ENCODE measurements around the gene FAN1. TPM values are rescaled to one million over a fixed set of nuclear protein-coding genes. Genes with fewer than 3 reads are reported as not detected.

FAN1 gene
- total RNA-seq, 1 donor from 2014 or later, result 35.3 TPM

GRCh38 chr15:30953731-30954378 is 50.1 kb downstream of the FAN1 start:
- H3K4me3 Mint-ChIP-seq, result no peak overlapping the region
- Histone ChIP-seq H4K20me1 (ENCODE audit: low read depth) (no peaks in the 10 kb centered on the region), H3K9me3 (ENCODE audit: low read depth) (no peaks in the 10 kb centered on the region), H3K4me1 (no peaks in the 10 kb centered on the region), H3K79me2 (ENCODE audit: low read depth) (no peaks in the 10 kb centered on the region), H2AFZ (replicated peaks) (no peak overlapping the region), H3K36me3 (peaks cover 4% of the 10 kb centered on the region), H3K4me2 (no peak overlapping the region), H3K9ac (no peak overlapping the region), H3K4me3 (no peak overlapping the region), H3F3A (ENCODE audit: low read depth) (no peaks in the 10 kb centered on the region), H3K27me3 (no peaks in the 10 kb centered on the region), H3K27ac (no peak overlapping the region)
- H3K36me3 Mint-ChIP-seq, result peaks cover 52% of the 10 kb centered on the region
- no peaks in the 10 kb centered on the region for H3K27me3 Mint-ChIP-seq (ENCODE audit: insufficient read depth, low read depth)
- H3K9me3 Mint-ChIP-seq, result peaks cover 4% of the 10 kb centered on the region
- DNase-seq (ENCODE audit: low spot score), result no peak
- TF ChIP-seq EZH2phosphoT487 (IDR thresholded peaks at IDR 0.05), result no peak
- TF ChIP-seq, protein P1, sequence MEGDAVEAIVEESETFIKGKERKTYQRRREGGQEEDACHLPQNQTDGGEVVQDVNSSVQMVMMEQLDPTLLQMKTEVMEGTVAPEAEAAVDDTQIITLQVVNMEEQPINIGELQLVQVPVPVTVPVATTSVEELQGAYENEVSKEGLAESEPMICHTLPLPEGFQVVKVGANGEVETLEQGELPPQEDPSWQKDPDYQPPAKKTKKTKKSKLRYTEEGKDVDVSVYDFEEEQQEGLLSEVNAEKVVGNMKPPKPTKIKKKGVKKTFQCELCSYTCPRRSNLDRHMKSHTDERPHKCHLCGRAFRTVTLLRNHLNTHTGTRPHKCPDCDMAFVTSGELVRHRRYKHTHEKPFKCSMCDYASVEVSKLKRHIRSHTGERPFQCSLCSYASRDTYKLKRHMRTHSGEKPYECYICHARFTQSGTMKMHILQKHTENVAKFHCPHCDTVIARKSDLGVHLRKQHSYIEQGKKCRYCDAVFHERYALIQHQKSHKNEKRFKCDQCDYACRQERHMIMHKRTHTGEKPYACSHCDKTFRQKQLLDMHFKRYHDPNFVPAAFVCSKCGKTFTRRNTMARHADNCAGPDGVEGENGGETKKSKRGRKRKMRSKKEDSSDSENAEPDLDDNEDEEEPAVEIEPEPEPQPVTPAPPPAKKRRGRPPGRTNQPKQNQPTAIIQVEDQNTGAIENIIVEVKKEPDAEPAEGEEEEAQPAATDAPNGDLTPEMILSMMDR (IDR thresholded peaks at IDR 0.05), result no peak
- TF ChIP-seq EZH2 (IDR thresholded peaks at IDR 0.05), result no peak
- H3K27ac Mint-ChIP-seq, result peak overlapping the region; percentile 74
- no peaks in the 10 kb centered on the region for H3K4me1 Mint-ChIP-seq

DNA sequence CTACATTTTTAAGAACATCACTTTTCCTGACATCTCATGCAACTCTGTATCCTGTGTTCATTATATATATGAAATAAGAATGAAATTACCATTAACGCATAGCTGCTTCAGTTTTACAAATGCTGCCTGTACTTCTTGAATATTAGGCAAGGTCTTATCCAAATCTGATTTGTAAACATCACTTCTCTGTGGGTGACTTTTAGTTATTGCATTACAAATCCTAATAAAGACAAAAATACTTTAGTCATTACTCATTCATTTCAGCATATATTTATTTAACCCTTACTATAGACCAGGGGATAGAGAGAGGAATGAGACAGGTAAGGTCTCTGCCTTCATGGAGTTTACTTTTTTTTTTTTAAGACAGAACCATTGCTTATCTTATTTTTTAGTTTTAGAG is 51.0 kb downstream of the FAN1 start:
- Histone ChIP-seq H3K4me3 (no peak overlapping the region), H3K36me3 (no peaks in the 10 kb centered on the region), H3K9ac (no peak overlapping the region), H3F3A (ENCODE audit: low read depth) (no peaks in the 10 kb centered on the region), H3K9me3 (ENCODE audit: low read depth) (no peaks in the 10 kb centered on the region), H3K4me2 (no peak overlapping the region), H3K27me3 (no peaks in the 10 kb centered on the region), H3K27ac (no peak overlapping the region), H4K20me1 (ENCODE audit: low read depth) (no peaks in the 10 kb centered on the region), H3K4me1 (no peaks in the 10 kb centered on the region), H3K79me2 (ENCODE audit: low read depth) (no peaks in the 10 kb centered on the region), H2AFZ (replicated peaks) (no peak overlapping the region)
- H3K4me1 Mint-ChIP-seq, result no peaks in the 10 kb centered on the region
- H3K9me3 Mint-ChIP-seq, result no peaks in the 10 kb centered on the region
- no peak overlapping the region for H3K27ac Mint-ChIP-seq
- TF ChIP-seq, protein P1 (IDR thresholded peaks at IDR 0.05), result no peak
- no peaks in the 10 kb centered on the region for H3K27me3 Mint-ChIP-seq (ENCODE audit: insufficient read depth, low read depth)
- no peak for DNase-seq (ENCODE audit: low spot score)
- no peak overlapping the region for H3K4me3 Mint-ChIP-seq
- H3K36me3 Mint-ChIP-seq, result peaks cover 45% of the 10 kb centered on the region

- Mint-ChIP-seq H3K27me3 (ENCODE audit: insufficient read depth, low read depth) (no peaks in the 10 kb centered on the region), H3K9me3 (no peaks in the 10 kb centered on the region), H3K4me1 (no peaks in the 10 kb centered on the region), H3K27ac (no peak overlapping the region), H3K36me3 (peaks cover 36% of the 10 kb centered on the region), H3K4me3 (no peak overlapping the region)
- Histone ChIP-seq H3K27me3 (no peaks in the 10 kb centered on the region), H3K4me1 (no peaks in the 10 kb centered on the region), H3K79me2 (ENCODE audit: low read depth) (no peaks in the 10 kb centered on the region), H3K36me3 (no peaks in the 10 kb centered on the region), H3K9me3 (ENCODE audit: low read depth) (no peaks in the 10 kb centered on the region), H3K27ac (no peak overlapping the region), H3K9ac (no peak overlapping the region), H3F3A (ENCODE audit: low read depth) (no peaks in the 10 kb centered on the region), H3K4me2 (no peak overlapping the region), H2AFZ (replicated peaks) (no peak overlapping the region), H3K4me3 (no peak overlapping the region), H4K20me1 (ENCODE audit: low read depth) (no peaks in the 10 kb centered on the region)
- TF ChIP-seq EZH2phosphoT487 (IDR thresholded peaks at IDR 0.05), result no peak
- no peak for TF ChIP-seq EZH2 (IDR thresholded peaks at IDR 0.05)
- TF ChIP-seq, protein P1 (IDR thresholded peaks at IDR 0.05), result no peak
- no peak for DNase-seq (ENCODE audit: low spot score)
These were observed 52.8 kb downstream of the FAN1 start for GRCh38 chr15:30956216-30957124.

Measured in neural progenitor cell (in vitro differentiated cells).